Progenitor cell of endocrine pancreas (in vitro differentiated cells): Measurements from ENCODE around the gene CLTRN. TPM values are rescaled to one million over a fixed set of nuclear protein-coding genes. Genes with fewer than 3 reads are reported as not detected.

Experiments used
- DNase-seq: peaks from one replicate; pipeline ENCODE4 v3.0.0; 2021; ENCODE audit warnings: low spot score; ENCODE audit not compliant: unreplicated experiment
- H3K27ac Mint-ChIP-seq: 2 replicates; pipeline ENCODE4 v1.8.0; 2021; ENCODE audit warnings: mild to moderate bottlenecking, moderate library complexity, mixed read lengths
- H3K27me3 Mint-ChIP-seq: 2 replicates; pipeline ENCODE4 v1.8.0; 2021; ENCODE audit warnings: mixed read lengths
- H3K36me3 Mint-ChIP-seq: 2 replicates; pipeline ENCODE4 v1.8.0; 2022; ENCODE audit warnings: mixed read lengths; ENCODE audit not compliant: insufficient read depth
- H3K4me1 Mint-ChIP-seq: 2 replicates; pipeline ENCODE4 v1.8.0; 2021; ENCODE audit warnings: low read depth, mixed read lengths
- H3K4me3 Mint-ChIP-seq: 2 replicates; pipeline ENCODE4 v1.8.0; 2021; ENCODE audit warnings: low read depth, mild to moderate bottlenecking, moderate library complexity, mixed read lengths
- H3K9me3 Mint-ChIP-seq: 2 replicates; pipeline ENCODE4 v1.8.0; 2021; ENCODE audit warnings: low read depth, mixed read lengths
- total RNA-seq: library from RNA; stranded (reverse); gene quantifications from 2 replicates; pipeline ENCODE4 v1.2.1, GENCODE V29; 2021
- TF ChIP-seq, protein P1 (sequence below): fragments of 200-600 bp; sonication (generic); IDR thresholded peaks from one replicate; pipeline ENCODE4 v1.5.0; 2021; ENCODE audit warnings: antibody characterized with exemption, mild to moderate bottlenecking; ENCODE audit not compliant: unreplicated experiment

CLTRN gene
- total RNA-seq, 1 donor from 2014 or later, result 2.1 TPM

DNA sequence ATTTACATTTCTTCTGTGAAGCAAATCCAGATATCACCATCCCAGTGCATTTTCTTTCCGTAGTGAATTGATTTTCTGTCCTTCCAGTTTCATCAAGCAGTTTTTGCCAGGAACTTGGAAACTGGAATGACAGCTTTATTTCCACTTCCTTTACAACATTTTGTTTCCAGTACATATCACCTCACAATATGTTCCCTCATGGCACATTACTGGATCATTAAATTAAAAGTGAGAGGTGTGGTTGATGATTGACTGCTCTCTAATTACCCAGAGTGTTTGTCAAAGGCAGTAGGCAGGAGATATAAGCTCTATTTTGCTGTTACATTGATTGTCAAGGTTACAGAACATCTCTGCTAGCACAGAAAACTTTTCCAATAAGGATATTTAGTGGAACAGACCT is 41.6 kb downstream of the CLTRN start:
- H3K4me3 Mint-ChIP-seq, result no peak overlapping the region
- no peaks in the 10 kb centered on the region for H3K36me3 Mint-ChIP-seq
- no peaks in the 10 kb centered on the region for H3K27me3 Mint-ChIP-seq
- DNase-seq, result no peak
- TF ChIP-seq, protein P1, sequence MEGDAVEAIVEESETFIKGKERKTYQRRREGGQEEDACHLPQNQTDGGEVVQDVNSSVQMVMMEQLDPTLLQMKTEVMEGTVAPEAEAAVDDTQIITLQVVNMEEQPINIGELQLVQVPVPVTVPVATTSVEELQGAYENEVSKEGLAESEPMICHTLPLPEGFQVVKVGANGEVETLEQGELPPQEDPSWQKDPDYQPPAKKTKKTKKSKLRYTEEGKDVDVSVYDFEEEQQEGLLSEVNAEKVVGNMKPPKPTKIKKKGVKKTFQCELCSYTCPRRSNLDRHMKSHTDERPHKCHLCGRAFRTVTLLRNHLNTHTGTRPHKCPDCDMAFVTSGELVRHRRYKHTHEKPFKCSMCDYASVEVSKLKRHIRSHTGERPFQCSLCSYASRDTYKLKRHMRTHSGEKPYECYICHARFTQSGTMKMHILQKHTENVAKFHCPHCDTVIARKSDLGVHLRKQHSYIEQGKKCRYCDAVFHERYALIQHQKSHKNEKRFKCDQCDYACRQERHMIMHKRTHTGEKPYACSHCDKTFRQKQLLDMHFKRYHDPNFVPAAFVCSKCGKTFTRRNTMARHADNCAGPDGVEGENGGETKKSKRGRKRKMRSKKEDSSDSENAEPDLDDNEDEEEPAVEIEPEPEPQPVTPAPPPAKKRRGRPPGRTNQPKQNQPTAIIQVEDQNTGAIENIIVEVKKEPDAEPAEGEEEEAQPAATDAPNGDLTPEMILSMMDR, result no peak
- H3K9me3 Mint-ChIP-seq, result peaks cover 3% of the 10 kb centered on the region
- no peak overlapping the region for H3K27ac Mint-ChIP-seq
- H3K4me1 Mint-ChIP-seq, result peaks cover 14% of the 10 kb centered on the region

DNA sequence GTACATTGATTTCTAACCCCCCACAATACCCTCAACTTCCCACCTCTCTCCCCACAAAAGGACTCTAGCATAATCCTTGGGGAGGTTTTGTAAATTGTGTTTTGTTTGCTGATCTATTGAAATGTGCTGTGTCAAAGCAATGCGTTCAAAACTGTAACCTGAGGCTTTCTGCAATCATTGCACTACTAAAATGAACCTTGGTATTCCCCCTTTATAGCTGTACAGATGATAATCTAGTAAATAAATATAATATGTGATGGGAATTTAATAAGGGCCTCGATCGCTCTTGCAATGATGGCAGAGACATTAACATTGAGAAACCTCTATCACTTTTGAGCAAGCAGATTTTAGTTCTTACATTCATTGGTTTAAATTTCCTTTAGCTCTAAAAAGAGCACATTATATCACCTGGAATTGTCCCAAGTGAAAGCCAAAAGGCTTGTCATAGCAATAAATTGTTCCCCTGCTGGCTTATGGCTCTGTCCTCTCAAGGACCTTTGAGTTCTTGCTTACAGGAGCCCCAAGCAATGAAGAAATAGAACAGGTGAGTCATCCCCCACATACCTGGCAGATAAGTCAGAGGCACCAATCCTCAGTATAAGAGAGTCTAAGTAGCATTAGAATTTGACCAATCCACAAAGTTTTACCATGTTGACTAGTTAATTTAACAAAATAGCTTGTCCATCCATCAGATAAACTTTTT is 45.4 kb downstream of the CLTRN start:
- Mint-ChIP-seq H3K27ac (no peak overlapping the region), H3K36me3 (no peaks in the 10 kb centered on the region), H3K4me3 (no peak overlapping the region), H3K27me3 (no peaks in the 10 kb centered on the region), H3K9me3 (no peaks in the 10 kb centered on the region), H3K4me1 (peaks cover 18% of the 10 kb centered on the region)
- DNase-seq, result no peak
- TF ChIP-seq, protein P1, result no peak

DNA sequence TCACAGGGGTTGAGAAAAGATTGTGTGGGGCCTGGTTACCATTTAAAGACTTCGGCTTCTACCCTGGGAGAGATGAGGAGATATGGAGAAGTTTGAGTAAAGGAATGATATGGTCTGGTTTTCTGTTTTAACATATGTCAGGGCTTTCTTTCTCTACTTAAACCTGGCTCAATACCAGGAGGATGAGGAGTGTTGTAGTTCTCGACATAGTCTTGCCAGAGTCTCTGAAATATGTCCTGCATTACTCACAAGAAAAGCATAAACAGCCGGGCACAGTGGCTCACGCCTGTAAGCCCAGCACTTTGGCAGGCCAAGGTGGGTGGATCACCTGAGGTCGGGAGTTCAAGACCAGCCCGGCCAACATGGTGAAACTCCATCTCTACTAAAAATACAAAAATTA is 47.5 kb downstream of the CLTRN start:
- TF ChIP-seq, protein P1, result no peak
- no peak for DNase-seq
- Mint-ChIP-seq H3K4me1 (peaks cover 8% of the 10 kb centered on the region), H3K27ac (no peak overlapping the region), H3K36me3 (no peaks in the 10 kb centered on the region), H3K4me3 (no peak overlapping the region), H3K27me3 (no peaks in the 10 kb centered on the region), H3K9me3 (no peaks in the 10 kb centered on the region)

DNA sequence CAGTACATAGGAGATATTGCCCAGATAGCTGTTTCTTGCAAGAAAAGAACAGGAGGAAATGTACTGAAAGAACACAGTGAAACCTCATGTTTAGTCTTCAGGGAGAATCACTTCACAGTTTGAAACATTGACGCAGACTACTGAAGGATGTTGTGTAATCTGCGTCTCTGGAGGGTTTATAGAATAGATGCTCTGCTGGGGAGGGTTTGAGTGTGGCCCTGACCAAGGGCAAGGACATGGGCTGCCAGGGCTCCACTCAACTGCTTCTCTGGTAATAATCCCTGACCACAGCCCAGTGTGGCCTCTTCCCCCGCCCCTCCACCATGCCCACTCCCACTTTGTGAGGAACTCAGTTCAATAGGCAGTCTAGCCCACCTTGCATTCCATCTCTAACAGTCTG is 48.1 kb downstream of the CLTRN start:
- no peak for DNase-seq
- Mint-ChIP-seq H3K27ac (peak overlapping the region; percentile 6), H3K4me1 (peaks cover 8% of the 10 kb centered on the region), H3K9me3 (no peaks in the 10 kb centered on the region), H3K36me3 (no peaks in the 10 kb centered on the region), H3K27me3 (no peaks in the 10 kb centered on the region), H3K4me3 (no peak overlapping the region)
- TF ChIP-seq, protein P1, result no peak

DNA sequence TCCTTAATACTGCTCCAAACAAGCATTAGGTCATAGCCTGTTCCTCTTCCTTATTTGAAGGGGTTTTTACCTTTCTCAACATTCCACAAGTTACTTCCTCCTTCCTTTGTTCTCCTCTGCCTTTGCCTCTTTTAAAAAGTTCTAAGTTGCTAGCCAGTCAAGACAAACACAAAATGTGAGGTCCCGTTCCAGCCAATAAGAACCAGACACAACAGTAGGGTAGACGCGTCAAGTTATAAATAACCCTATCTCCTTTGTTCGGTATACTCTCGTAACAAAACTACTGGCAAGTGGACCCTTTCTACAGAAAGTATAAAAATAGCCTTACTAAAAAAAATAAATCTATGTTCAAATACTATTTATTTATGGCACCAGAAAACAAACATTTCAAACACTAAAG is 57.5 kb downstream of the CLTRN start:
- no peaks in the 10 kb centered on the region for H3K27me3 Mint-ChIP-seq
- no peak overlapping the region for H3K4me3 Mint-ChIP-seq
- no peak for DNase-seq
- no peaks in the 10 kb centered on the region for H3K36me3 Mint-ChIP-seq
- peaks cover 10% of the 10 kb centered on the region for H3K9me3 Mint-ChIP-seq
- H3K4me1 Mint-ChIP-seq, result peaks cover 23% of the 10 kb centered on the region
- TF ChIP-seq, protein P1, result no peak
- H3K27ac Mint-ChIP-seq, result peak overlapping the region; percentile 71
